T-helper 17 cell (primary cell): ENCODE data around the gene NBPF3. TPM values are rescaled to one million over a fixed set of nuclear protein-coding genes. Genes with fewer than 3 reads are reported as not detected.

ENCODE experiments used
- ATAC-seq: fragments of 150-1000 bp; cut with Tn5 transposase; 2 replicates; pipeline ENCODE4 v1.10.0; 2021; ENCODE audit warnings: mild to moderate bottlenecking, moderate library complexity
- DNase-seq, 3 donors: peaks; one replicate each; pipeline versions ENCODE4 v3.0.0 to v3.0.0-alpha.2; 2020 to 2021
- H3K9me3 ChIP-seq: one replicate; pipeline ENCODE4 v1.7.0; 2013; ENCODE audit warnings: low read length, mild to moderate bottlenecking; ENCODE audit not compliant: control insufficient read depth, poor library complexity, severe bottlenecking
- H3K27ac Mint-ChIP-seq: one replicate; pipeline ENCODE4 v1.8.0; 2022; ENCODE audit warnings: mild to moderate bottlenecking, moderate library complexity, mixed read lengths
- H3K27me3 Mint-ChIP-seq: one replicate; pipeline ENCODE4 v1.8.0; 2022; ENCODE audit warnings: mixed read lengths
- H3K36me3 Mint-ChIP-seq: one replicate; pipeline ENCODE4 v1.8.0; 2022; ENCODE audit warnings: low read depth, mixed read lengths
- H3K4me1 Mint-ChIP-seq: one replicate; pipeline ENCODE4 v1.8.0; 2022; ENCODE audit warnings: mild to moderate bottlenecking, mixed read lengths
- H3K4me3 Mint-ChIP-seq: one replicate; pipeline ENCODE4 v1.8.0; 2022; ENCODE audit warnings: mild to moderate bottlenecking, moderate library complexity, mixed read lengths
- total RNA-seq, 4 donors: library from RNA in 2 of 4; stranded (reverse) in 2 of 4; gene quantifications; one replicate each; pipeline ENCODE4 v1.2.3 and lab custom pipeline; 2022 to 2026

Gene NBPF3
- total RNA-seq, 2 donors from 2014 or later: 11.4 to 15.6 TPM

GRCh38 chr1:21522525-21523038 lies 82.6 kb downstream of the NBPF3 start:
- no peaks in the 10 kb centered on the region for H3K9me3 ChIP-seq
- H3K27ac Mint-ChIP-seq: no peak overlapping the region
- H3K4me1 Mint-ChIP-seq: no peaks in the 10 kb centered on the region
- ATAC-seq (no peak), DNase-seq (no peak)
- no peak overlapping the region for H3K4me3 Mint-ChIP-seq
- peaks cover 6% of the 10 kb centered on the region for H3K27me3 Mint-ChIP-seq
- H3K36me3 Mint-ChIP-seq: no peaks in the 10 kb centered on the region

GRCh38 chr1:21523297-21523813 lies 83.4 kb downstream of the NBPF3 start:
- DNase-seq: no peak
- H3K4me1 Mint-ChIP-seq: no peaks in the 10 kb centered on the region
- no peak for ATAC-seq
- no peaks in the 10 kb centered on the region for H3K9me3 ChIP-seq
- no peaks in the 10 kb centered on the region for H3K36me3 Mint-ChIP-seq
- no peak overlapping the region for H3K27ac Mint-ChIP-seq
- no peak overlapping the region for H3K4me3 Mint-ChIP-seq
- peaks cover 6% of the 10 kb centered on the region for H3K27me3 Mint-ChIP-seq

- Mint-ChIP-seq H3K27ac (no peak overlapping the region), H3K27me3 (peaks cover 6% of the 10 kb centered on the region), H3K4me1 (no peaks in the 10 kb centered on the region), H3K4me3 (no peak overlapping the region), H3K36me3 (no peaks in the 10 kb centered on the region)
- H3K9me3 ChIP-seq: no peaks in the 10 kb centered on the region
- ATAC-seq (no peak), DNase-seq (no peak)
Measured at GRCh38 chr1:21524220-21524619, 84.3 kb downstream of the NBPF3 start.

- no peaks in the 10 kb centered on the region for H3K9me3 ChIP-seq
- Mint-ChIP-seq H3K36me3 (no peaks in the 10 kb centered on the region), H3K4me3 (no peak overlapping the region), H3K27me3 (peaks cover 10% of the 10 kb centered on the region), H3K4me1 (peaks cover 2% of the 10 kb centered on the region), H3K27ac (no peak overlapping the region)
- no peak for DNase-seq
- no peak for ATAC-seq
Measured at GRCh38 chr1:21524686-21525339, 84.9 kb downstream of the NBPF3 start.

GRCh38 chr1:21525340-21525717 lies 85.4 kb downstream of the NBPF3 start:
- no peaks in the 10 kb centered on the region for H3K36me3 Mint-ChIP-seq
- H3K9me3 ChIP-seq: no peaks in the 10 kb centered on the region
- ATAC-seq (no peak), DNase-seq (no peak)
- H3K27ac Mint-ChIP-seq: no peak overlapping the region
- H3K4me3 Mint-ChIP-seq: no peak overlapping the region
- H3K27me3 Mint-ChIP-seq: peaks cover 15% of the 10 kb centered on the region
- peaks cover 2% of the 10 kb centered on the region for H3K4me1 Mint-ChIP-seq

- no peak overlapping the region for H3K4me3 Mint-ChIP-seq
- H3K27me3 Mint-ChIP-seq: peaks cover 24% of the 10 kb centered on the region
- no peak overlapping the region for H3K27ac Mint-ChIP-seq
- no peaks in the 10 kb centered on the region for H3K9me3 ChIP-seq
- no peaks in the 10 kb centered on the region for H3K36me3 Mint-ChIP-seq
- DNase-seq: no peak
- H3K4me1 Mint-ChIP-seq: peaks cover 2% of the 10 kb centered on the region
- no peak for ATAC-seq
Measured at GRCh38 chr1:21526441-21526840, 86.5 kb downstream of the NBPF3 start.

GRCh38 chr1:21530368-21531016 lies 90.6 kb downstream of the NBPF3 start:
- no peaks in the 10 kb centered on the region for H3K9me3 ChIP-seq
- Mint-ChIP-seq H3K4me3 (no peak overlapping the region), H3K4me1 (peaks cover 4% of the 10 kb centered on the region), H3K27me3 (peaks cover 55% of the 10 kb centered on the region), H3K36me3 (peaks cover 2% of the 10 kb centered on the region), H3K27ac (no peak overlapping the region)
- no peak for DNase-seq
- no peak for ATAC-seq

GRCh38 chr1:21531241-21531640 lies 91.3 kb downstream of the NBPF3 start:
- no peaks in the 10 kb centered on the region for H3K9me3 ChIP-seq
- Mint-ChIP-seq H3K4me1 (peaks cover 4% of the 10 kb centered on the region), H3K27ac (no peak overlapping the region), H3K4me3 (no peak overlapping the region), H3K27me3 (peaks cover 55% of the 10 kb centered on the region), H3K36me3 (peaks cover 2% of the 10 kb centered on the region)
- DNase-seq (no peak), ATAC-seq (no peak)

GRCh38 chr1:21532496-21532895 lies 92.6 kb downstream of the NBPF3 start:
- DNase-seq: no peak
- no peak overlapping the region for H3K27ac Mint-ChIP-seq
- ATAC-seq: no peak
- peaks cover 4% of the 10 kb centered on the region for H3K4me1 Mint-ChIP-seq
- peaks cover 55% of the 10 kb centered on the region for H3K27me3 Mint-ChIP-seq
- H3K4me3 Mint-ChIP-seq: no peak overlapping the region
- no peaks in the 10 kb centered on the region for H3K9me3 ChIP-seq
- peaks cover 2% of the 10 kb centered on the region for H3K36me3 Mint-ChIP-seq

- peaks cover 60% of the 10 kb centered on the region for H3K27me3 Mint-ChIP-seq
Measured at GRCh38 chr1:21532992-21533534, 93.1 kb downstream of the NBPF3 start.

GRCh38 chr1:21534146-21534545 lies 94.2 kb downstream of the NBPF3 start:
- H3K9me3 ChIP-seq: no peaks in the 10 kb centered on the region
- ATAC-seq: no peak
- no peak for DNase-seq
- Mint-ChIP-seq H3K27me3 (peaks cover 70% of the 10 kb centered on the region), H3K4me1 (peaks cover 6% of the 10 kb centered on the region), H3K4me3 (no peak overlapping the region), H3K27ac (no peak overlapping the region), H3K36me3 (peaks cover 2% of the 10 kb centered on the region)

More at GRCh38 chr1:21532992-21533534, 93.1 kb downstream of the NBPF3 start:
- peaks cover 4% of the 10 kb centered on the region for H3K4me1 Mint-ChIP-seq
- H3K27ac Mint-ChIP-seq: no peak overlapping the region
- H3K4me3 Mint-ChIP-seq: no peak overlapping the region
- no peak for ATAC-seq
- peaks cover 2% of the 10 kb centered on the region for H3K36me3 Mint-ChIP-seq
- H3K9me3 ChIP-seq: no peaks in the 10 kb centered on the region
- no peak for DNase-seq
